HG02852 (cell line): ENCODE data around the gene USB1.
"Not testable (repeated sequence)": the region's sequence is repeated elsewhere in the genome, so short reads cannot be mapped to it uniquely, and the experiment has no call there.

Source experiments
- ATAC-seq: cut with Tn5 transposase; IDR thresholded peaks from one replicate; pipeline ENCODE4 v1.9.1; 2021; ENCODE audit warnings: mild to moderate bottlenecking, moderate library complexity; ENCODE audit not compliant: unreplicated experiment

The USB1 gene

GRCh38 chr16:57969451-57970123, 31.6 kb upstream of the USB1 start:
- no peak for ATAC-seq

GRCh38 chr16:57970319-57970718, 30.9 kb upstream of the USB1 start:
- no peak for ATAC-seq

GRCh38 chr16:57970970-57971369, 30.2 kb upstream of the USB1 start, which contains the start of gene CNGB1:
TSS of gene CNGB1 (minus strand) at chr16:57971128. CDS start at chr16:57967286, 3,842 bp downstream.
- ATAC-seq: no peak

GRCh38 chr16:57971848-57972247, 29.4 kb upstream of the USB1 start:
- ATAC-seq: no peak

- ATAC-seq: no peak
Observed at GRCh38 chr16:57972306-57972705, 28.9 kb upstream of the USB1 start.

GRCh38 chr16:57976331-57976796, 24.8 kb upstream of the USB1 start:
- no peak for ATAC-seq

GRCh38 chr16:57977418-57978069, 23.7 kb upstream of the USB1 start:
- ATAC-seq: no peak

GRCh38 chr16:57978070-57978465, 23.1 kb upstream of the USB1 start:
- not testable (repeated sequence) for ATAC-seq

GRCh38 chr16:57979006-57979585, 22.1 kb upstream of the USB1 start:
- ATAC-seq: no peak

GRCh38 chr16:57981636-57982035, 19.6 kb upstream of the USB1 start:
- no peak for ATAC-seq

- no peak for ATAC-seq
Observed at GRCh38 chr16:57982385-57982784, 18.8 kb upstream of the USB1 start.

GRCh38 chr16:57984443-57985203, 16.6 kb upstream of the USB1 start:
- peak; percentile 76 for ATAC-seq

- peak; percentile 13 for ATAC-seq
Observed at GRCh38 chr16:57985204-57986181, 15.7 kb upstream of the USB1 start.

- no peak for ATAC-seq
Observed at GRCh38 chr16:57986196-57986595, 15.0 kb upstream of the USB1 start.

- ATAC-seq: no peak
Observed at GRCh38 chr16:57987441-57988177, 13.6 kb upstream of the USB1 start.

GRCh38 chr16:57988929-57989328, 12.3 kb upstream of the USB1 start:
- ATAC-seq: no peak

- ATAC-seq: no peak
Observed at GRCh38 chr16:57991551-57992059, 9.6 kb upstream of the USB1 start.

- ATAC-seq: no peak
Observed at GRCh38 chr16:57992084-57992483, 9.1 kb upstream of the USB1 start.

- ATAC-seq: no peak
Observed at GRCh38 chr16:57993438-57993837, 7.8 kb upstream of the USB1 start.
